ENCODE measurements around the gene BICD1.

GRCh38 chr12:32107359-32108267 is 966 bp downstream of the BICD1 start:
- no peak for TF ChIP-seq CTCF (IDR thresholded peaks at IDR 0.05; ENCODE audit: low read depth, low read length, poor library complexity, severe bottlenecking)
- no peak for TF ChIP-seq EZH2phosphoT487 (IDR thresholded peaks at IDR 0.05; ENCODE audit: borderline replicate concordance, low read length)

Measured in DOHH2 (cell line).